Calu3 (cell line): ENCODE measurements around the gene LAT. TPM values are rescaled to one million over a fixed set of nuclear protein-coding genes. Genes with fewer than 3 reads are reported as not detected.
"Not testable (repeated sequence)": the region's sequence is repeated elsewhere in the genome, so short reads cannot be mapped to it uniquely, and the experiment has no call there.

Experiments
- BruUV-seq: library from RNA; stranded (reverse); fragments of 400-500 nt; replicated peaks from 2 replicates; lab custom pipeline; 2021; lab: Mats Ljungman, UMichigan
- CTCF ChIA-PET: fragments of 300-600 bp; sonication (Branson Sonifier 250); formaldehyde crosslinking; loops from one replicate; lab custom pipeline; 2022; ENCODE audit warnings: antibody characterized with exemption; lab: Charles Lee
- DNase-seq: peaks from one replicate; pipeline ENCODE4 v3.0.0; 2022
- H3K27ac Mint-ChIP-seq: one replicate; pipeline ENCODE4 v1.8.0; 2022; ENCODE audit warnings: mixed read lengths; ENCODE audit not compliant: unreplicated experiment
- H3K27me3 Mint-ChIP-seq: one replicate; pipeline ENCODE4 v1.8.0; 2022; ENCODE audit warnings: mixed read lengths; ENCODE audit not compliant: unreplicated experiment
- H3K36me3 Mint-ChIP-seq: one replicate; pipeline ENCODE4 v1.8.0; 2022; ENCODE audit warnings: mild to moderate bottlenecking, moderate library complexity, mixed read lengths; ENCODE audit not compliant: insufficient read depth, unreplicated experiment
- H3K4me1 Mint-ChIP-seq: one replicate; pipeline ENCODE4 v1.8.0; 2022; ENCODE audit warnings: mild to moderate bottlenecking, low read depth, mixed read lengths; ENCODE audit not compliant: unreplicated experiment
- H3K4me3 Mint-ChIP-seq: one replicate; pipeline ENCODE4 v1.8.0; 2022; ENCODE audit warnings: mild to moderate bottlenecking, low read depth, moderate library complexity, mixed read lengths; ENCODE audit not compliant: unreplicated experiment
- H3K9me3 Mint-ChIP-seq: one replicate; pipeline ENCODE4 v1.8.0; 2022; ENCODE audit warnings: low read depth, mixed read lengths; ENCODE audit not compliant: unreplicated experiment
- intact Hi-C: fragments of 100-400 bp; cut with micrococcal nuclease; formaldehyde crosslinking; loops from one replicate; pipeline ENCODE4 v1.10.0; 2022; ENCODE audit not compliant: unreplicated experiment
- total RNA-seq: library from RNA; stranded (reverse); gene quantifications from 2 replicates; pipeline ENCODE4 v1.2.3, GENCODE V29; 2022
- TF ChIP-seq, protein P1 (sequence below): fragments of 200-600 bp; IDR thresholded peaks from one replicate; pipeline ENCODE4 v1.8.0; 2022; ENCODE audit warnings: antibody characterized with exemption; ENCODE audit not compliant: unreplicated experiment

LAT gene
- total RNA-seq, 1 experiment from 2014 or later, result 11.3 TPM

DNA sequence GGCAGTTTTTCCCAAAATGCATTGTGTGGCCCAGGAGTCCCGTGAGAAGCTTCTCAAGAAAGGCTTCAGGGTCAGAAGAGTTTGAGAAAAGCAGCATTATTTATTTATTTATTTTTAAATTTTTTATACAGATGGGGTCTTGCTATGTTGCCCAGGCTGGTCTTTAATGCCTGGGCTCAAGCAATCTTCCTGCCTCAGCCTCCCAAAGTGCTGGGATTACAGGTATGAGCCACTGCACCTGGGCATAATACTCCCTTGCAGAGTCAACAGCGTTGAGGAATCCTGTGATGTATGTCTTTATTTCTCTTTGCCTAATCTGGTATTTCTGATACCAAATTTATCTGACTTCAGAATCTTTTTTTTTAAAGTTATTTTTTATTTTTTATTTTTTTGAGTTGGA, 15.2 kb downstream of the LAT start:
- CTCF ChIA-PET, result interaction anchor here (0.6 kb wide), 1 partner anchor 785 kb away, joined by 6 read pairs; no protein-coding TSS in a partner anchor
- intact Hi-C loops, result no loop called here

DNA sequence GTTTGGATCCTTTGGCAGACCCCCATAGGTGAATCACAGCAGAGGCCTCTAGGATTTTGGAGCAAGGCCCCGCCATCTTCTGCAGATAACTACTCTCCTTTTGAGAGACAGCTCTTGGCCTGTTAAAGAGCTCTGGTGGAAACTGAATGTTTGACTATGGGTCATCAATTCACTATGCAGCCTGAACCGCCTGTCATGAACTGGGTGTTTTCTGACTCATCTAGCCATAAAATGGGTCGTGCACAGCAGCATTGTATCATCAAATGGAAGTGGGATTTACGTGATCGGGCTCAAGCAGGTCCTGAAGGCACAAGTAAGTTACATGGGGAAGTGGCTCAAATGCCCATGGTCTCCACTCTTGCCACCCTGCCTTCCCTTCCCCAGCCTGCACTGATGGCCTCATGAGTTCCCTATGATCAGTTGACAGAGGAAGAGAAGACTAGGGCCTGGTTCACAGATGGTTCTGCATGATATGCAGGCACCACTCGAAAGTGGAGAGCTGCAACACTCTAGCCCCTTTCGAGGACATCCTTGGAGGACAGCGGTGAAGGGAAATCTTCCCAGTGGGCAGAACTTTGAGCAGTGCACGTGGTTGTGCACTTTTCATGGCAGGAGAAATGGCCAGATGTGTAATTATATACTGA, 19.8 kb downstream of the LAT start:
- BruUV-seq, H3K4me1 Mint-ChIP-seq, H3K4me3 Mint-ChIP-seq, H3K36me3 Mint-ChIP-seq, H3K9me3 Mint-ChIP-seq, CTCF ChIA-PET, DNase-seq, intact Hi-C loops, H3K27ac Mint-ChIP-seq: not testable (repeated sequence)
- H3K27me3 Mint-ChIP-seq, result peaks cover 64% of the 10 kb centered on the region

More for the DNA sequence above, 15.2 kb downstream of the LAT start:
- Mint-ChIP-seq H3K27ac (no peak overlapping the region), H3K4me1 (no peaks in the 10 kb centered on the region), H3K27me3 (peaks cover 34% of the 10 kb centered on the region), H3K9me3 (no peaks in the 10 kb centered on the region), H3K36me3 (no peaks in the 10 kb centered on the region), H3K4me3 (no peak overlapping the region)
- no TSS peak for BruUV-seq
- DNase-seq, result no peak
- TF ChIP-seq, protein P1, sequence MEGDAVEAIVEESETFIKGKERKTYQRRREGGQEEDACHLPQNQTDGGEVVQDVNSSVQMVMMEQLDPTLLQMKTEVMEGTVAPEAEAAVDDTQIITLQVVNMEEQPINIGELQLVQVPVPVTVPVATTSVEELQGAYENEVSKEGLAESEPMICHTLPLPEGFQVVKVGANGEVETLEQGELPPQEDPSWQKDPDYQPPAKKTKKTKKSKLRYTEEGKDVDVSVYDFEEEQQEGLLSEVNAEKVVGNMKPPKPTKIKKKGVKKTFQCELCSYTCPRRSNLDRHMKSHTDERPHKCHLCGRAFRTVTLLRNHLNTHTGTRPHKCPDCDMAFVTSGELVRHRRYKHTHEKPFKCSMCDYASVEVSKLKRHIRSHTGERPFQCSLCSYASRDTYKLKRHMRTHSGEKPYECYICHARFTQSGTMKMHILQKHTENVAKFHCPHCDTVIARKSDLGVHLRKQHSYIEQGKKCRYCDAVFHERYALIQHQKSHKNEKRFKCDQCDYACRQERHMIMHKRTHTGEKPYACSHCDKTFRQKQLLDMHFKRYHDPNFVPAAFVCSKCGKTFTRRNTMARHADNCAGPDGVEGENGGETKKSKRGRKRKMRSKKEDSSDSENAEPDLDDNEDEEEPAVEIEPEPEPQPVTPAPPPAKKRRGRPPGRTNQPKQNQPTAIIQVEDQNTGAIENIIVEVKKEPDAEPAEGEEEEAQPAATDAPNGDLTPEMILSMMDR, result no peak

DNA sequence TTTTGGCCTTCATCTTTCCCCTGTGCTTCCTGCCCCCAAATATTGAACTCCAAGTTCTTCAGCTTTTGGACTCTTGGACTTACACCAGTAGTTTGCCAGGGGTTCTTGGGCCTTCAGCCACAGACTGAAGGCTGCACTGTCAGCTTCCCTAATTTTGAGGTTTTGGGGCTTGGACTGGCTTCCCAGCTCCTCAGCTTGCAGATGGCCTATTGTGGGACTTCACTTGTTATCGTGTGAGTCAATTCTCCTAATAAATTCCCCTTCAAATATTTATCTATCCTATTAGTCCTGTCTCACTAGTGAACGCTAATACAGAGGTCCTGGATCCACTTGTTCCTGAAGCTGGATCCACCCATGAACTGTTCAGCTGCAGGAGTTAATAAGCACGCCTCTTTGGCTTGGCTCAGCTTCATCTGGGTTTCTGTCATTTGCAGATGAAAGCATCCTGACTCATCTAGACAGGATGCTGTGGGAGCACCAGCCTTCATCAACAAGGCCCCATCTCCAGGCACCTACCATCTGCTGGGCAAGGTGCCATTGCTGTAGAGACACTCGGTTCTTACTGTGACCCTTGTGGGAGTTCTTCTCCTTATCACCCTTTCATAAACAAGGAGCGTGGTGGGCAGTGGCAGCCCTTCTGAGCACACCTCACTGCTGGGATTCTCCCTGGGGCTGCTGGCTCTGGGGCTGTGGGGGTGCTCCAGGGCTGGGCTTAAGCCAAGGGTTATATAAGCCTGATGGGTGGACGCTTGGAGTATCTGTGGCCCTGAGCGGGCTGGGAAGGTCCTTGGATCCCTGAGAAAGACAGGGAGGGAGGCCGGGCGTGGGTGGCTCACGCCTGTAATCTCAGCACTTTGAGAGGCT, 23.1 kb downstream of the LAT start:
- Mint-ChIP-seq H3K9me3 (no peaks in the 10 kb centered on the region), H3K4me3 (no peak overlapping the region), H3K36me3 (no peaks in the 10 kb centered on the region), H3K27me3 (peaks cover 66% of the 10 kb centered on the region), H3K27ac (no peak overlapping the region), H3K4me1 (no peaks in the 10 kb centered on the region)
- no peak for DNase-seq
- TF ChIP-seq, protein P1, result no peak
- CTCF ChIA-PET, result no interaction called here
- intact Hi-C loops, result no loop called here
- no TSS peak for BruUV-seq

DNA sequence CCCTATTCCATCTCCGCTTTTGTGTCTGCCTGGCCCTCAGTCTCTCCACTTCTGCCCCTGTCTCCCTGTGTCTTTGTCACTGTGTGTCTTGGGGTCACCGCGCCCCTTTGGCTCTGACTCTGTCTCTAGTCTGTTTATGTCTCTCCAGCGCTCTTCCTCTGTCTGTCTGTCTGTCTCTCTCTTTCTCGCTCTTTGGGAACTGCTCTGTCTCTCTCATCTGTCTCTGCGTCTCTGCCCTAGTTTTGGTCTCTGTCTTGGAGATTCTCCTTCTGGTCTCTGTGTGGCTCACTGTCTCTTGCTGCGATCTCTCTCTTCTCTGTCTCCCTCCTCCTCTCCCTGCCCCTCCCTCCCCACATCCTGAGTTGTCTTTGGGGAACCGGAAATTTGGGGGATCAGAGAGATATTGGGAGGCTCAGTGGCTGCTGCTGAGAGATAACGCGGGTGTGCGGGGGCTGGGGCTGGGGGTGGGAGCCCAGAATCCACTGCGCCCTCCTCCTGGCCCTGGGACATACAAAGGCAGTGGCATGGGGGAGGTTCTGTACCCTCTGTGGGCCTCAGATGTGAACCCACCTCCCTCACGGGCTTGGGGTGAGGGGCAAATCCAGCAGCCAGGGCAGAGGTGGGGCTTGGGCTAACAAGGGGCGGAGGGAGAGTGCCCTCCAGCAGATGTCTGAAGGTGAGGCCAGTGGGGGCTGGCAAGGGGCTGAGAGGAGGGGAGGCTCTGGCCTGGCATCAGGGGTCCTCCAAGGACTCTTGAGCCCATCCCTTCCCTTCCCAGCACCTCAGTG, 24.4 kb downstream of the LAT start:
- H3K4me3 Mint-ChIP-seq, result no peak overlapping the region
- intact Hi-C loops, result no loop called here
- TF ChIP-seq, protein P1, result no peak
- H3K4me1 Mint-ChIP-seq, result no peaks in the 10 kb centered on the region
- CTCF ChIA-PET, result interaction anchor here (0.7 kb wide), 1 partner anchor 43 kb away, joined by 3 read pairs; no protein-coding TSS in a partner anchor
- H3K27ac Mint-ChIP-seq, result no peak overlapping the region
- no TSS peak for BruUV-seq
- H3K9me3 Mint-ChIP-seq, result no peaks in the 10 kb centered on the region
- peaks cover 54% of the 10 kb centered on the region for H3K27me3 Mint-ChIP-seq
- DNase-seq, result no peak
- H3K36me3 Mint-ChIP-seq, result no peaks in the 10 kb centered on the region
